Activated naive CD4-positive, alpha-beta T cell treated with anti-CD3 and anti-CD28 coated beads, Interleukin-2, amount 10 ng/mL, durations not matched to agents 7 days and 5 days (primary cell): ENCODE measurements around the gene STAU1.

Experiments
- CTCF ChIA-PET: fragments of 350-600 bp; sonication (Branson Sonifier 250); formaldehyde crosslinking; loops from one replicate; lab custom pipeline; 2021; ENCODE audit warnings: antibody characterized with exemption; lab: Charles Lee
- DNase-seq: peaks from one replicate; pipeline ENCODE4 v3.0.0-alpha.2; 2020
- H3K27ac Mint-ChIP-seq: one replicate; pipeline ENCODE4 v1.8.0; 2021; ENCODE audit warnings: mild to moderate bottlenecking, moderate library complexity, mixed read lengths
- H3K27me3 Mint-ChIP-seq: one replicate; pipeline ENCODE4 v1.8.0; 2021; ENCODE audit warnings: mild to moderate bottlenecking, mixed read lengths
- H3K36me3 Mint-ChIP-seq: one replicate; pipeline ENCODE4 v1.8.0; 2021; ENCODE audit warnings: mixed read lengths
- H3K4me1 Mint-ChIP-seq: one replicate; pipeline ENCODE4 v1.8.0; 2021; ENCODE audit warnings: mixed read lengths
- H3K4me3 Mint-ChIP-seq: one replicate; pipeline ENCODE4 v1.8.0; 2021; ENCODE audit warnings: mild to moderate bottlenecking, moderate library complexity, mixed read lengths
- H3K9me3 Mint-ChIP-seq: one replicate; pipeline ENCODE4 v1.8.0; 2021; ENCODE audit warnings: mixed read lengths

STAU1 gene

DNA sequence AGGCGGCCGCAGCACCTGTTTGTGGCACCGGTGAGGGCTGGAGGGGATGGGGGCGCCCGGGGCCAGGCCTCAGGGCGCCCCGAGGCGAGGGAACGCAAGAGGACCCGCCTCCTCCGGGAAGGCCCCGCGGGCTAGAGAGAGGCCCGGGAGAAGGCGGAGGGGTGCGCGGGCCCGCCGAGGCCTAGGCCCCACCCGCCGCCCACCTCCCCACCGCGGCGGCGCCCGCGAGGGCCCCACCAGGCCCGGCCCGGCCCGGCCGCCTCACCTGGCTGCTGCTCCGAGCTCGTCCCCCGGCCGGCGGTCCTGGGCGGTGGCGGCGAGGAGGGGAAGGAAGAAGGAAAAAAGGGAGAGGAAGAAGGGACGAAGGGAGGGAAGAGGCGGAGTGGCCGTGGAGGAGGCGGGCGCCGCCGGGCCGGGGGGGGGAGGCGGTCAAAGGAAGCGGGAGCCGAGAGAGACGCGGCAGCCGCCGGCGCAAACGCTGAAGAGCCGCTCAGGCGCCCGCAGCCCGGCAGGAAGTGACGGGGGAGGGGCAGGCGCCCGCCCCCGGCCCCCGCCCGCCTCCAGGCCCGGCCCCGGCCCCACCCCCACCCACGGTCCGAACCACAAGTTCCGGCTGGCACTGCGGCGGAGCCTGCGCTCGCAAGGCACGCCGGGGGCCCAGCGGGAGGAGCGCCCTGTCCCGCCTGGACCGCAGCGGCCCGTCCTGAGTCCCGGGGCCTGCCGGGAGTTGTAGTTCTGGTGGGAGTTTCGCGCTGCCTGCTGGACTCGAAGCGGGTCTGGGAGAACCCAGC lies at the start of gene STAU1:
TSS of gene STAU1 (minus strand) at position 484 of the 791 bp plus-strand sequence. CDS start 22,133 bp downstream, outside the sequence.
- Mint-ChIP-seq H3K27ac (peak within 1 kb of the TSS; percentile 91), H3K36me3 (peaks cover 23% of the 10 kb centered on the region), H3K27me3 (peaks cover 13% of the 10 kb centered on the region), H3K4me1 (peaks cover 35% of the 10 kb centered on the region), H3K4me3 (peak within 1 kb of the TSS; percentile 90), H3K9me3 (no peaks in the 10 kb centered on the region)
- CTCF ChIA-PET: interaction anchor here (1.0 to 1.5 kb wide), 2 partner anchors 18 to 29 kb away, joined by 3 to 4 read pairs; no protein-coding TSS in a partner anchor
- DNase-seq: peak; percentile 95

GRCh38 chr20:49237531-49237930 lies 49.4 kb upstream of the STAU1 start:
- H3K27ac Mint-ChIP-seq: no peak overlapping the region

DNA sequence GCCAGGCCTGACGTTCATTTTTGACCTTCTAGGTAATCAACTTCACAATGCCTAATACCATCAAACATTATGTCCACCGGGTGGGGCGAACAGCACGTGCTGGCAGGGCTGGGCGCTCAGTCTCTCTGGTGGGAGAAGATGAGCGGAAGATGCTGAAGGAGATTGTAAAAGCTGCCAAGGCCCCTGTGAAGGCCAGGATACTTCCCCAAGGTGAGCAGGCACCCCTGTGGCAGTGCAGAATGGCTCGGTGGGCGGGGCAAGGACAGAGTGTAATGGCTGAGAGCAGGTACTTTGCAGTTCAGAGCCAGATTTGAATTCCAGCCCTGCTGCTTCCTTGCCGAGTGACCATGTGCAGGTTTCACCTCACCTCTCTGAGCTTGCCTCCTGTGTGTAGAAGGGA lies 48.2 kb upstream of the STAU1 start:
- CTCF ChIA-PET: no interaction called here

More at GRCh38 chr20:49237531-49237930, 49.4 kb upstream of the STAU1 start:
- H3K27me3 Mint-ChIP-seq: no peaks in the 10 kb centered on the region
- H3K9me3 Mint-ChIP-seq: no peaks in the 10 kb centered on the region
- no peak for DNase-seq
- CTCF ChIA-PET: interaction anchor here (0.8 to 1.8 kb wide), 4 partner anchors 9 to 105 kb away, joined by 3 to 12 read pairs (median 8); no protein-coding TSS in a partner anchor
- peaks cover 64% of the 10 kb centered on the region for H3K36me3 Mint-ChIP-seq
- H3K4me3 Mint-ChIP-seq: no peak overlapping the region
- no peaks in the 10 kb centered on the region for H3K4me1 Mint-ChIP-seq

GRCh38 chr20:49234831-49235230 lies 46.7 kb upstream of the STAU1 start:
- Mint-ChIP-seq H3K4me1 (no peaks in the 10 kb centered on the region), H3K27ac (no peak overlapping the region)
- CTCF ChIA-PET: no interaction called here

More for the DNA sequence above, 48.2 kb upstream of the STAU1 start:
- H3K36me3 Mint-ChIP-seq: peaks cover 58% of the 10 kb centered on the region
- no peaks in the 10 kb centered on the region for H3K4me1 Mint-ChIP-seq
- no peaks in the 10 kb centered on the region for H3K9me3 Mint-ChIP-seq
- H3K27me3 Mint-ChIP-seq: no peaks in the 10 kb centered on the region
- no peak for DNase-seq
- H3K27ac Mint-ChIP-seq: no peak overlapping the region
- H3K4me3 Mint-ChIP-seq: no peak overlapping the region

GRCh38 chr20:49233226-49233625 lies 45.1 kb upstream of the STAU1 start:
- DNase-seq: no peak
- H3K4me3 Mint-ChIP-seq: no peak overlapping the region
- CTCF ChIA-PET: no interaction called here

More at GRCh38 chr20:49234831-49235230, 46.7 kb upstream of the STAU1 start:
- H3K9me3 Mint-ChIP-seq: no peaks in the 10 kb centered on the region
- DNase-seq: no peak
- no peak overlapping the region for H3K4me3 Mint-ChIP-seq
- no peaks in the 10 kb centered on the region for H3K27me3 Mint-ChIP-seq
- peaks cover 59% of the 10 kb centered on the region for H3K36me3 Mint-ChIP-seq

DNA sequence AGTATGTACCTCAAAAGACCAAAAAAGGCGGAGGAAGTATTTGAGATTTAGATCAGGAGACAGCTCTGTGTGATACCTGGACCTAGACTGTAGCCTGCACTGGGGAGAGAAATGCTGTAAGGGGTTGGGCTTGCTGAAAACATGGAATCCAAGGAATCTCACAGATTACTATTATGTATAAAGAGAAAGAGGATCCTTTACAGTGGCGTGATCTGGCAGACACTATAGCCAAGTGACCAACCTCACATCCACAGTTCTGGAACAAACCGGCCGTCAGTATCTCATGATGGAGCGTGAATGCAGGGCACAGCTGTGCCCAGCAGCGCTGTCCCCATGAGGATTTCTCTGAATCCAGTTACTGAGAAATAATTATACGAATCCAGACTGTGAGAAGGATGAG lies 43.3 kb upstream of the STAU1 start:
- H3K27me3 Mint-ChIP-seq: no peaks in the 10 kb centered on the region
- peaks cover 50% of the 10 kb centered on the region for H3K36me3 Mint-ChIP-seq
- H3K4me3 Mint-ChIP-seq: no peak overlapping the region
- no peak overlapping the region for H3K27ac Mint-ChIP-seq
- H3K4me1 Mint-ChIP-seq: no peaks in the 10 kb centered on the region
- CTCF ChIA-PET: no interaction called here
- no peak for DNase-seq
- no peaks in the 10 kb centered on the region for H3K9me3 Mint-ChIP-seq

More at GRCh38 chr20:49233226-49233625, 45.1 kb upstream of the STAU1 start:
- Mint-ChIP-seq H3K27ac (no peak overlapping the region), H3K27me3 (no peaks in the 10 kb centered on the region), H3K9me3 (no peaks in the 10 kb centered on the region), H3K36me3 (peaks cover 54% of the 10 kb centered on the region), H3K4me1 (no peaks in the 10 kb centered on the region)

GRCh38 chr20:49230561-49231133 lies 42.5 kb upstream of the STAU1 start:
- no peak for DNase-seq
- H3K27ac Mint-ChIP-seq: peak overlapping the region; percentile 13
- CTCF ChIA-PET: interaction anchor here (1.5 kb wide), 1 partner anchor 13 kb away, joined by 3 read pairs; no protein-coding TSS in a partner anchor
- H3K36me3 Mint-ChIP-seq: peaks cover 52% of the 10 kb centered on the region
- no peaks in the 10 kb centered on the region for H3K27me3 Mint-ChIP-seq
- H3K9me3 Mint-ChIP-seq: no peaks in the 10 kb centered on the region
- H3K4me1 Mint-ChIP-seq: no peaks in the 10 kb centered on the region
- H3K4me3 Mint-ChIP-seq: no peak overlapping the region

- Mint-ChIP-seq H3K27me3 (no peaks in the 10 kb centered on the region), H3K36me3 (peaks cover 57% of the 10 kb centered on the region), H3K4me3 (no peak overlapping the region), H3K9me3 (no peaks in the 10 kb centered on the region), H3K4me1 (no peaks in the 10 kb centered on the region), H3K27ac (no peak overlapping the region)
- CTCF ChIA-PET: interaction anchor here (1.5 kb wide), 1 partner anchor 13 kb away, joined by 3 read pairs; no protein-coding TSS in a partner anchor
- no peak for DNase-seq
These were observed 41.9 kb upstream of the STAU1 start for GRCh38 chr20:49230021-49230420.

DNA sequence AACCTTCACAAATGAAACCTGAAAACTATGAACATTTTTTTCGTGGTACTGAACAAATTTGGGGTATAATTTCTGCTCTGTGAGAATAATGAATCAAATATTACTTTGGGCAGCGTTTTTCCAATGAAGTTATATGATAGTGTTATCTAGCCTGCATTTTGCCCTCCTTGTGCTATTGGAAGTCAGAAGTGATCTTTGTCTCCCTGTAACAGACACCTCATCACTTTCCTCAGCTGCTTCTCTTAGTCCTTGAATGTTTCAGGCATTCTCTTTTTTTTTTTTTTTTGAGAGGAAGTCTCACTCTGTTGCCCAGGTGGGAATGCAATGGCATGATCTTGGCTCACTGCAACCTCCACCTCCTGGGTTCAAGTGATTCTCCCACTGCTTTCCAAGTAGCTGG lies 41.2 kb upstream of the STAU1 start:
- DNase-seq: no peak
- CTCF ChIA-PET: interaction anchor here (1.5 kb wide), 1 partner anchor 12 kb away, joined by 3 read pairs; no protein-coding TSS in a partner anchor
- Mint-ChIP-seq H3K27me3 (no peaks in the 10 kb centered on the region), H3K4me3 (no peak overlapping the region), H3K36me3 (peaks cover 58% of the 10 kb centered on the region), H3K9me3 (no peaks in the 10 kb centered on the region), H3K4me1 (no peaks in the 10 kb centered on the region), H3K27ac (no peak overlapping the region)

DNA sequence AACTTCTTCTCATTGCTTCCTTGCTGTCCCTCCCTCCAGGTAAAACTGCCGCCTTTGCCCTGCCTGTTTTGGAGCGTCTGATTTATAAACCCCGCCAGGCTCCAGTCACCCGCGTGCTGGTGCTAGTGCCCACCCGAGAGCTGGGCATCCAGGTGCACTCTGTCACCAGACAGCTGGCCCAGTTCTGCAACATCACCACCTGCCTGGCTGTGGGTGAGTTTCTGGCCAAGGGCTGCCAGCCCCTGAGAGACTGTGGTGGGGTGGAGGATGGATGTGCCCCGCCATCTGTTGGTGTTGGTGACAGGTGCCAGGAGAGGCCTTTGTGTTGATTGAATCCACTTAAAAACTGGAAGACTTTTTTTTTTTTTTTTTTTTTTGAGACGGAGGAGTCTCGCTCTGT lies 40.5 kb upstream of the STAU1 start:
- CTCF ChIA-PET: no interaction called here
- H3K36me3 Mint-ChIP-seq: peaks cover 58% of the 10 kb centered on the region
- H3K27me3 Mint-ChIP-seq: no peaks in the 10 kb centered on the region
- no peak overlapping the region for H3K4me3 Mint-ChIP-seq
- H3K27ac Mint-ChIP-seq: no peak overlapping the region
- no peak for DNase-seq
- no peaks in the 10 kb centered on the region for H3K9me3 Mint-ChIP-seq
- no peaks in the 10 kb centered on the region for H3K4me1 Mint-ChIP-seq

DNA sequence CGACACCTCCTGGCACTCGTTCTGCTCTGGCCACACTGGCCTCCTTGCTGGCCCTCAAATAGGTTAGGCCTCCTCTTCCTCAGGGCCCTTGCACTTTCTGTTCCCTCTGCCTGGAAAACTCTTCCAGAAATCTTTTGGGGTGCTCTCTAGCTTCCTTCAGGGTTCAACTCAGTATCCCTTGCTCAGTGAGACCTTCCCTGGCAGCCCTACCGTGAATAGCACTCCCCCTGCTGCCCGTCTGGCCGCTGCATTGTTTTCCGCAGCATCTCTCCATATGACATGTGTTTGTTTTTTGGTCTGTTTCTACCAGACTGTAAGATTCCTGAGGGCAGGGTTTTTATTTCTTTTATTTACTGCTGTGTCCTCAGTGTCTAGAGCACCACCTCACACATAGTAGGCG lies 37.8 kb upstream of the STAU1 start:
- Mint-ChIP-seq H3K4me3 (no peak overlapping the region), H3K9me3 (no peaks in the 10 kb centered on the region), H3K36me3 (peaks cover 55% of the 10 kb centered on the region), H3K27ac (peak overlapping the region; percentile 45), H3K27me3 (no peaks in the 10 kb centered on the region), H3K4me1 (peaks cover 6% of the 10 kb centered on the region)
- CTCF ChIA-PET: no interaction called here
- no peak for DNase-seq

GRCh38 chr20:49219924-49220831 lies 32.0 kb upstream of the STAU1 start:
- Mint-ChIP-seq H3K27me3 (peaks cover 6% of the 10 kb centered on the region), H3K4me3 (peak overlapping the region; percentile 83), H3K9me3 (no peaks in the 10 kb centered on the region), H3K27ac (peak overlapping the region; percentile 92), H3K36me3 (peaks cover 29% of the 10 kb centered on the region), H3K4me1 (peaks cover 27% of the 10 kb centered on the region)
- DNase-seq: no peak
- CTCF ChIA-PET: interaction anchor here (1.3 to 6.7 kb wide), 2 partner anchors 25 to 87 kb away, joined by 3 to 85 read pairs; no protein-coding TSS in a partner anchor

- Mint-ChIP-seq H3K27me3 (peaks cover 15% of the 10 kb centered on the region), H3K9me3 (no peaks in the 10 kb centered on the region), H3K4me1 (peaks cover 27% of the 10 kb centered on the region), H3K36me3 (peaks cover 22% of the 10 kb centered on the region), H3K4me3 (peak within 1 kb of the TSS; percentile 83), H3K27ac (peak within 1 kb of the TSS; percentile 92)
- CTCF ChIA-PET: interaction anchor here (0.6 to 6.7 kb wide), 5 partner anchors 26 to 141 kb away, joined by 3 to 85 read pairs (median 3); no protein-coding TSS in a partner anchor
- DNase-seq: peak; percentile 98
These were observed 31.2 kb upstream of the STAU1 start, which contains the start of gene DDX27 for GRCh38 chr20:49219091-49219923. Gene DDX27 (plus strand): TSS chr20:49219416. CDS start chr20:49219449, 33 bp downstream.
